ENCODE results near the gene MTERF4.

The MTERF4 gene

DNA sequence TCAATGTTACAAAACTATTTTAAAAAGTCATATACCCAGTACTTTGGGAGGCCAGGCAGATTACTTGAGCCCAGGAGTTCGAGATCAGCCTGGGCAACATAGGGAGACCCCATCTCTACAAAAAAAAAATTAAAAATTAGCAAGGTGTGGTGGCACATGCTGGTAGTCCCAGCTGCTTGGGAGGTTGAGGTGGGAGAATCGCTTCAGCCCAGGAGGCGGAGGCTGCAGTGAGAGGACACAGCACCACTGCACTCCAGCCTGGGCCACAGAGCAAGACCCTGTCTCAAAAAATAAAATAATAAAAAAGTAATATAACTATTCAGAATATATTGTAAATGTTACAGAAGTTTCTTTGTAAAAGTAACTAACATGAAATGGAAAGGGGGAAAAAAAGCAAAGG lies 45.2 kb upstream of the MTERF4 start:
- H3K4me3 ChIP-seq (replicated peaks in 1 of 2; ENCODE audit: low read depth in 2 of 2, low read length in 2 of 2), result no peak overlapping the region
- no peak for DNase-seq (ENCODE audit: low read depth in 2 of 2)
- no peak for TF ChIP-seq CTCF (IDR thresholded peaks at IDR 0.05; ENCODE audit: low read depth, low read length)

DNA sequence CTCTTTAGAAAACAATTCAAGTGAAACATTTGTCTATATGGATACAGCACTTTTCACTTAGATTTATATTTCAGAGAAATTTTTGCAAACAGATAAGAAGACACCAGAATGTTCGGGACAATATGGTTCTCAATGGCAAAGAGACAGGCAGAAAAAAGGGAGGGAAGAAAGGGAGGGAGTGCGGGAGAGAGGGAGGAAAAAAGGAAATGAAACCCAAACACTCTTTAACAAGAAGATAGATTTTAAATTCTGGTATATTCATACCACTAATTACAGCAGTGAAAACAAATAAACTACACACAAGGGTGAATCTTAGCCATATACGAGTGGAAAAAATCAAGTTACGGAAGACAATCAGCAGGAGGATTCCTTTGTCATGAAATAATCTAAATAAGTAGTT lies 44.2 kb upstream of the MTERF4 start:
- DNase-seq (ENCODE audit: low read depth in 2 of 2), result no peak
- no peak for TF ChIP-seq CTCF (IDR thresholded peaks at IDR 0.05; ENCODE audit: low read depth, low read length)
- H3K4me3 ChIP-seq (replicated peaks in 1 of 2; ENCODE audit: low read depth in 2 of 2, low read length in 2 of 2), result no peak overlapping the region

DNA sequence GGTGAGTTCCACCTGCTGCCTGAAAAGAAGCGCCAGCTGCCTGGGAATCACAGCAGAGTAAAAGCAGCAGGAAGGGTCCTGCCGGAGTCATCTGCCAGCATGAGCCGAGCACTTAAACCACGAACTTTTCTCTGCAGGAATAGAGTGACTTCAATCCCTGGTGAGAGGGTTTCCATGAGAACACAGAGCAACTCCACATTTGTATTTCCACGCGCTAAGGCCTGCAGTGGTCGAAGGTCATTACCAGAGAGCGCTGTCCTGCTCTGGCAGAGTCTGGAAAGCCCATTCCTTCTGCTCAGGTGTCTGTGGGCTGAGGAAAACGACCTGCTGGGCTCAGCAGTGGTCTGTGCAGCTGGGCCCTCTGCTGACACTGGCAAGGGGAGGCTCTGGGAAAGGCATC lies 40.5 kb upstream of the MTERF4 start:
- DNase-seq (ENCODE audit: low read depth in 2 of 2), result no peak
- TF ChIP-seq CTCF (IDR thresholded peaks at IDR 0.05; ENCODE audit: low read depth, low read length), result no peak
- H3K4me3 ChIP-seq (replicated peaks in 1 of 2; ENCODE audit: low read depth in 2 of 2, low read length in 2 of 2), result no peak overlapping the region

GRCh38 chr2:241142063-241142462 lies 40.0 kb upstream of the MTERF4 start:
- no peak for TF ChIP-seq CTCF (IDR thresholded peaks at IDR 0.05; ENCODE audit: low read depth, low read length)
- H3K4me3 ChIP-seq (replicated peaks in 1 of 2; ENCODE audit: low read depth in 2 of 2, low read length in 2 of 2), result no peak overlapping the region
- DNase-seq (ENCODE audit: low read depth in 2 of 2), result no peak

GRCh38 chr2:241141214-241141770 lies 39.2 kb upstream of the MTERF4 start:
- H3K4me3 ChIP-seq (replicated peaks in 1 of 2; ENCODE audit: low read depth in 2 of 2, low read length in 2 of 2), result no peak overlapping the region
- no peak for DNase-seq (ENCODE audit: low read depth in 2 of 2)
- TF ChIP-seq CTCF (IDR thresholded peaks at IDR 0.05; ENCODE audit: low read depth, low read length), result no peak

DNA sequence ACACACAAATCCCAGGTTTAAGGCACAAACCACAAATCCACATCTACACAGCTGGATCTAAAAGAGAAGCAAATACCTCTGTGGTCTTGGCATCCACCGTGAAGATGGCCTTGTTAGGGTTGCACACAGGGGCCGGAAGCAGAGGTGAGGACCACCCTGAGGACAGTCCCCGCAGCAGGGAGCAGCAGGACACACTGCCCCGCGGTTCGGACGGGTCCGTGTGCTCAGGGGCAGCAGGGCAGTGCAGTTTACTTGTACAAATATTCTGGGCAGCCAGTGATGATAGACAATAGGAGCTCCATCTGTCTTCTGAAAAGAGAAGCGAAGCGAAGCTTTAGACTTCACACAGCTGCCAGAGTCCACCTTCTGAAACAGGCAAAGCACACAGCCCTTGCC lies 38.4 kb upstream of the MTERF4 start:
- no peak overlapping the region for H3K4me3 ChIP-seq (replicated peaks in 1 of 2; ENCODE audit: low read depth in 2 of 2, low read length in 2 of 2)
- no peak for DNase-seq (ENCODE audit: low read depth in 2 of 2)
- no peak for TF ChIP-seq CTCF (IDR thresholded peaks at IDR 0.05; ENCODE audit: low read depth, low read length)
